CD4-positive, alpha-beta T cell (primary cell): Measurements from ENCODE around the gene IFNGR2. TPM values are rescaled to one million over a fixed set of nuclear protein-coding genes. Genes with fewer than 3 reads are reported as not detected.
"Not testable (repeated sequence)": the region's sequence is repeated elsewhere in the genome, so short reads cannot be mapped to it uniquely, and the experiment has no call there.

Experiments
- ATAC-seq: fragments of 200-7000 bp; cut with Tn5 transposase; one replicate; pipeline ENCODE4 v1.10.0; 2022; ENCODE audit warnings: mild to moderate bottlenecking; ENCODE audit not compliant: poor library complexity
- CTCF ChIA-PET: fragments of 350-600 bp; sonication (Branson Sonifier 250); formaldehyde crosslinking; loops from one replicate; lab custom pipeline; 2021; ENCODE audit warnings: antibody characterized with exemption, inconsistent platforms; lab: Charles Lee
- POLR2A ChIA-PET: fragments of 350-600 bp; sonication (Branson Sonifier 250); formaldehyde crosslinking; loops from one replicate; lab custom pipeline; 2021; ENCODE audit warnings: antibody characterized with exemption, inconsistent platforms; lab: Charles Lee
- DNase-seq, 14 experiments: peaks; one replicate each; pipeline ENCODE4 v3.0.0-alpha.2; 2013 to 2020; ENCODE audit warnings: mixed read lengths in 2 of 14
- H3K27ac ChIP-seq, 2 donors: one replicate each; pipeline versions ENCODE4 v1.5.1 to v1.7.0; 2013; ENCODE audit warnings: low read length in 2 of 2, low read depth in 1 of 2, mild to moderate bottlenecking in 1 of 2
- H3K27me3 ChIP-seq, 2 experiments: 1 replicate in 1 of 2; 2 replicates in 1 of 2; pipeline versions ENCODE4 v1.6.1 to v1.7.0; 2013; ENCODE audit warnings: low read length in 2 of 2, control low read depth in 1 of 2, mild to moderate bottlenecking in 1 of 2, moderate library complexity in 1 of 2; ENCODE audit not compliant: insufficient read depth in 2 of 2, control insufficient read depth in 1 of 2
- H3K36me3 ChIP-seq: one replicate; pipeline ENCODE4 v1.6.1; 2013; ENCODE audit warnings: low read length, control low read depth; ENCODE audit not compliant: insufficient read depth
- H3K4me1 ChIP-seq: one replicate; pipeline ENCODE4 v1.6.1; 2013; ENCODE audit warnings: low read length, control low read depth; ENCODE audit not compliant: insufficient read depth
- H3K4me3 ChIP-seq: one replicate; pipeline ENCODE4 v1.5.1; 2013; ENCODE audit warnings: mild to moderate bottlenecking, low read length, moderate library complexity
- H3K9me3 ChIP-seq, 2 experiments: 1 replicate in 1 of 2; 2 replicates in 1 of 2; pipeline versions ENCODE4 v1.6.1 to v1.7.0; 2013; ENCODE audit warnings: low read length in 2 of 2, mild to moderate bottlenecking in 2 of 2, control low read depth in 1 of 2, moderate library complexity in 1 of 2; ENCODE audit not compliant: control insufficient read depth in 1 of 2, insufficient read depth in 1 of 2
- H3K27ac Mint-ChIP-seq: one replicate; pipeline ENCODE4 v1.8.0; 2020; ENCODE audit warnings: mixed read lengths
- H3K27me3 Mint-ChIP-seq: one replicate; pipeline ENCODE4 v1.8.0; 2021; ENCODE audit warnings: mixed read lengths
- H3K36me3 Mint-ChIP-seq: one replicate; pipeline ENCODE4 v1.8.0; 2021; ENCODE audit warnings: low read depth, mixed read lengths
- H3K4me1 Mint-ChIP-seq: one replicate; pipeline ENCODE4 v1.8.0; 2021; ENCODE audit warnings: low read depth, mixed read lengths
- H3K4me3 Mint-ChIP-seq: one replicate; pipeline ENCODE4 v1.8.0; 2020; ENCODE audit warnings: mild to moderate bottlenecking, mixed read lengths
- H3K9me3 Mint-ChIP-seq: one replicate; pipeline ENCODE4 v1.8.0; 2020; ENCODE audit warnings: mixed read lengths
- CTCF ChIP-seq: fragments of 200-600 bp; IDR thresholded peaks from one replicate; pipeline ENCODE4 v1.8.0; 2022; ENCODE audit warnings: antibody characterized with exemption, mild to moderate bottlenecking
- intact Hi-C, 2 experiments: fragments of 100-400 bp; cut with DNase I in 1 of 2; cut with micrococcal nuclease in 1 of 2; formaldehyde crosslinking; loops; one replicate each; pipeline versions ENCODE4 v1.15.1 to v1.9.0; 2023 to 2025; cut with DNase I, micrococcal nuclease
- total RNA-seq, 174 experiments: library from RNA in 2 of 174; stranded (reverse) in 2 of 174; gene quantifications; one replicate each; pipeline ENCODE4 v1.2.3 and lab custom pipeline; 2021 to 2026

IFNGR2 gene
- total RNA-seq, 2 experiments from 2014 or later, result 14.6 to 17.7 TPM

- Mint-ChIP-seq H3K4me3 (no peak overlapping the region), H3K36me3 (peaks cover 34% of the 10 kb centered on the region), H3K4me1 (peaks cover 5% of the 10 kb centered on the region), H3K27me3 (no peaks in the 10 kb centered on the region), H3K27ac (no peak overlapping the region), H3K9me3 (no peaks in the 10 kb centered on the region)
- ATAC-seq, result no peak
- TF ChIP-seq CTCF, result no peak
- intact Hi-C loops, result loop anchor here in 1 of 2 experiments (5.0 to 10.0 kb wide), 4 partner anchors 84 to 609 kb away; partner anchors contain the start of gene IL10RB
- no peak overlapping the region for H3K4me3 ChIP-seq
- CTCF ChIA-PET, result interaction anchor here (0.6 to 1.2 kb wide), 2 partner anchors 39 to 81 kb away, joined by 3 to 5 read pairs; partner anchors contain the start of gene IFNGR2
- no peaks in the 10 kb centered on the region for H3K27me3 ChIP-seq
- DNase-seq, result no peak
- peaks cover 31% of the 10 kb centered on the region for H3K36me3 ChIP-seq
- no peak overlapping the region for H3K27ac ChIP-seq
- no peaks in the 10 kb centered on the region for H3K4me1 ChIP-seq
- no peaks in the 10 kb centered on the region for H3K9me3 ChIP-seq
- POLR2A ChIA-PET, result interaction anchor here (1.2 kb wide), 1 partner anchor 81 kb away, joined by 3 read pairs; no protein-coding TSS in a partner anchor
Measured at GRCh38 chr21:33441489-33442477, 38.6 kb downstream of the IFNGR2 start.

GRCh38 chr21:33443194-33443593 is 40.0 kb downstream of the IFNGR2 start:
- ATAC-seq, result no peak
- Mint-ChIP-seq H3K4me1 (peaks cover 5% of the 10 kb centered on the region), H3K27ac (no peak overlapping the region), H3K36me3 (peaks cover 27% of the 10 kb centered on the region), H3K4me3 (no peak overlapping the region), H3K27me3 (no peaks in the 10 kb centered on the region), H3K9me3 (no peaks in the 10 kb centered on the region)
- ChIA-PET CTCF (interaction anchor here (2.5 kb wide), 1 partner anchor 243 kb away, joined by 11 read pairs; no protein-coding TSS in a partner anchor), POLR2A (no interaction called here)
- Histone ChIP-seq H3K4me3 (no peak overlapping the region), H3K36me3 (peaks cover 26% of the 10 kb centered on the region), H3K4me1 (no peaks in the 10 kb centered on the region), H3K27me3 (no peaks in the 10 kb centered on the region), H3K27ac (no peak overlapping the region), H3K9me3 (no peaks in the 10 kb centered on the region)
- no peak for DNase-seq
- intact Hi-C loops, result loop anchor here in 1 of 2 experiments (5.0 to 10.0 kb wide), 4 partner anchors 86 to 611 kb away; partner anchors contain the start of gene IL10RB
- TF ChIP-seq CTCF, result no peak

- no peaks in the 10 kb centered on the region for H3K27me3 ChIP-seq
- Mint-ChIP-seq H3K9me3 (no peaks in the 10 kb centered on the region), H3K4me1 (peaks cover 5% of the 10 kb centered on the region), H3K36me3 (peaks cover 32% of the 10 kb centered on the region), H3K4me3 (no peak overlapping the region), H3K27ac (no peak overlapping the region), H3K27me3 (no peaks in the 10 kb centered on the region)
- no peak overlapping the region for H3K27ac ChIP-seq
- no peak for TF ChIP-seq CTCF
- H3K4me1 ChIP-seq, result no peaks in the 10 kb centered on the region
- ChIA-PET CTCF (interaction anchor here (0.8 to 3.3 kb wide), 12 partner anchors 10 to 443 kb away, joined by 3 to 24 read pairs (median 4); partner anchors contain the start of genes IL10RB and TMEM50B), POLR2A (interaction anchor here (1.4 to 4.2 kb wide), 4 partner anchors 35 to 247 kb away, joined by 8 to 30 read pairs (median 10); partner anchors contain the start of gene TMEM50B)
- ATAC-seq, result no peak
- H3K9me3 ChIP-seq, result no peaks in the 10 kb centered on the region
- peaks cover 22% of the 10 kb centered on the region for H3K36me3 ChIP-seq
- intact Hi-C loops, result loop anchor here in 1 of 2 experiments (2.0 to 10.0 kb wide), 5 partner anchors 70 to 612 kb away; partner anchors contain the start of gene IL10RB
- no peak for DNase-seq
- H3K4me3 ChIP-seq, result no peak overlapping the region
Measured at GRCh38 chr21:33444499-33444898, 41.3 kb downstream of the IFNGR2 start.

GRCh38 chr21:33446620-33447019 is 43.4 kb downstream of the IFNGR2 start:
- intact Hi-C loops, result loop anchor here (5.0 to 10.0 kb wide), 3 partner anchors 182 to 614 kb away; partner anchors contain the start of gene IL10RB (in 1 of the 2)
- H3K9me3 Mint-ChIP-seq, H3K9me3 ChIP-seq, H3K4me3 Mint-ChIP-seq, H3K27me3 ChIP-seq, H3K4me3 ChIP-seq, H3K4me1 Mint-ChIP-seq, DNase-seq, ATAC-seq, H3K27ac ChIP-seq, H3K27me3 Mint-ChIP-seq, H3K27ac Mint-ChIP-seq, H3K4me1 ChIP-seq: not testable (repeated sequence)
- ChIA-PET POLR2A (interaction anchor here (0.8 to 4.2 kb wide), 4 partner anchors 33 to 675 kb away, joined by 3 to 30 read pairs (median 10); partner anchors contain the start of genes PAXBP1 and TMEM50B), CTCF (interaction anchor here (3.0 to 3.3 kb wide), 2 partner anchors 86 to 250 kb away, joined by 18 to 24 read pairs; no protein-coding TSS in a partner anchor)
- H3K36me3 ChIP-seq, result peaks cover 24% of the 10 kb centered on the region
- peaks cover 43% of the 10 kb centered on the region for H3K36me3 Mint-ChIP-seq
